Osteocyte (in vitro differentiated cells): Measurements from ENCODE around the gene ZNF487. TPM values are rescaled to one million over a fixed set of nuclear protein-coding genes. Genes with fewer than 3 reads are reported as not detected.
"Not testable (repeated sequence)": the region's sequence is repeated elsewhere in the genome, so short reads cannot be mapped to it uniquely, and the experiment has no call there.

Experiments used
- DNase-seq: peaks from one replicate; pipeline ENCODE4 v3.0.0; 2021; ENCODE audit warnings: mixed read lengths; ENCODE audit not compliant: unreplicated experiment; ENCODE audit errors: extremely low spot score
- H3K27ac Mint-ChIP-seq: one replicate; pipeline ENCODE4 v1.8.0; 2021; ENCODE audit warnings: mild to moderate bottlenecking, mixed read lengths; ENCODE audit not compliant: unreplicated experiment
- H3K27me3 Mint-ChIP-seq: one replicate; pipeline ENCODE4 v1.8.0; 2021; ENCODE audit warnings: mixed read lengths; ENCODE audit not compliant: unreplicated experiment
- H3K36me3 Mint-ChIP-seq: one replicate; pipeline ENCODE4 v1.8.0; 2021; ENCODE audit warnings: mixed read lengths; ENCODE audit not compliant: unreplicated experiment
- H3K4me1 Mint-ChIP-seq: one replicate; pipeline ENCODE4 v1.8.0; 2021; ENCODE audit warnings: mixed read lengths; ENCODE audit not compliant: unreplicated experiment
- H3K4me3 Mint-ChIP-seq: one replicate; pipeline ENCODE4 v1.8.0; 2021; ENCODE audit warnings: mild to moderate bottlenecking, moderate library complexity, mixed read lengths; ENCODE audit not compliant: unreplicated experiment
- H3K9me3 Mint-ChIP-seq: one replicate; pipeline ENCODE4 v1.8.0; 2021; ENCODE audit warnings: mixed read lengths; ENCODE audit not compliant: unreplicated experiment
- total RNA-seq: library from RNA; stranded (reverse); gene quantifications from 2 replicates; pipeline ENCODE4 v1.2.1, GENCODE V29; 2021
- TF ChIP-seq, protein P1 (sequence below): fragments of 200-600 bp; sonication (generic); IDR thresholded peaks from 2 replicates; pipeline ENCODE4 v1.5.0; 2021; ENCODE audit warnings: antibody characterized with exemption, mild to moderate bottlenecking, moderate library complexity

Gene ZNF487
- total RNA-seq, 1 donor from 2014 or later: 3.6 TPM

DNA sequence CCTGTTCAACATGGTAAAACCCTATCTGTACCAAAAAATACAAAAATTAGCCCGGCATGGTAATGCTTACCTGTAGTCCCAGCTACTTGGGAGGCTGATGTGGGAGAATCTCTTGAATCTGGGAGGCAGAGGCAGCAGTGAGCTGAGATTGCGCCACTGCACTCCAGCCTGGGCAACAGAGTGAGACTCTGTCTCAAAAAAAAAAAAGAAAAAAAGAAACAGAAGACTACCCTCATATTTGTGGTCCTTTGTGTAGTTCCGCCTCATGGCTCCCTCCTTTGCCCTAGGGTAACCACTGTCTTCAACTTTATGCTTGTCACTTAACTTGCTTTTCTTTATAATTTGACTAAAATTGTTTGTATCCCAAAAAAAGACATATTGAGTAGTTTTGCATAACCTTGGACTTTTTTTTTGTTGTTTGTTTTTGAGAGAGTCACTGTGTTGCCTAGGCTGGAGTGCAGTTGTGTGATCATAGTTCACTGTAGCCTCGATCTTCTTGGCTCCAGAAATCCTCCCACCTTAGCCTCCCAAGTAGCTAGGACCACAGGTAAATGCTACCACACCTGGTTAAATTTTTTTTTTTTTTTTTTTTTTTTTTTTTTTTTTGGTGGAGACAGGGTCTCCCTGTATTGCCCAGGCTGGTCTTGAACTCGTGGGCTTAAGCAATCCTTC is 3.7 kb downstream of the ZNF487 start:
- TF ChIP-seq, protein P1, sequence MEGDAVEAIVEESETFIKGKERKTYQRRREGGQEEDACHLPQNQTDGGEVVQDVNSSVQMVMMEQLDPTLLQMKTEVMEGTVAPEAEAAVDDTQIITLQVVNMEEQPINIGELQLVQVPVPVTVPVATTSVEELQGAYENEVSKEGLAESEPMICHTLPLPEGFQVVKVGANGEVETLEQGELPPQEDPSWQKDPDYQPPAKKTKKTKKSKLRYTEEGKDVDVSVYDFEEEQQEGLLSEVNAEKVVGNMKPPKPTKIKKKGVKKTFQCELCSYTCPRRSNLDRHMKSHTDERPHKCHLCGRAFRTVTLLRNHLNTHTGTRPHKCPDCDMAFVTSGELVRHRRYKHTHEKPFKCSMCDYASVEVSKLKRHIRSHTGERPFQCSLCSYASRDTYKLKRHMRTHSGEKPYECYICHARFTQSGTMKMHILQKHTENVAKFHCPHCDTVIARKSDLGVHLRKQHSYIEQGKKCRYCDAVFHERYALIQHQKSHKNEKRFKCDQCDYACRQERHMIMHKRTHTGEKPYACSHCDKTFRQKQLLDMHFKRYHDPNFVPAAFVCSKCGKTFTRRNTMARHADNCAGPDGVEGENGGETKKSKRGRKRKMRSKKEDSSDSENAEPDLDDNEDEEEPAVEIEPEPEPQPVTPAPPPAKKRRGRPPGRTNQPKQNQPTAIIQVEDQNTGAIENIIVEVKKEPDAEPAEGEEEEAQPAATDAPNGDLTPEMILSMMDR: no peak
- no peaks in the 10 kb centered on the region for H3K27me3 Mint-ChIP-seq
- no peak for DNase-seq
- H3K4me3 Mint-ChIP-seq: no peak overlapping the region
- peaks cover 17% of the 10 kb centered on the region for H3K4me1 Mint-ChIP-seq
- H3K9me3 Mint-ChIP-seq: no peaks in the 10 kb centered on the region
- H3K27ac Mint-ChIP-seq: no peak overlapping the region
- H3K36me3 Mint-ChIP-seq: peaks cover 7% of the 10 kb centered on the region

DNA sequence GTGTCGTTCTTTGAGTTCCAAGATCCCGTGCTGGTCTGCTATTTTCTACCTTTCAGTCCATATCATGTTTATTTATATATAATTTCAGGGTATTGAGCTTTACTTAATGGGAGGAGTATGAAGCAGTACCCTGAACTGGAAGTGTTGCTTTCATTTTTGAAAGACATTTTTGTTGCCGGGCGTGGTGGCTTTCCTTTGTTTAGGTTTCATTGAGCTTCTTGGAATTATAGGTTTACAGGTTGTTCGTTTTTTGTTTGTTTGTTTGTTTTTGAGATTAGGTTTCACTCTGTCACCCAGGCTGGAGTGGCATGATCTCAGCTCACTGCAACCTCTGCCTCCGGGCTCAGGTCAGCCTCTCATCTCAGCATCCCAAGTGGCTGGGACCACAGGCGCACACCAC is 7.4 kb downstream of the ZNF487 start:
- no peak overlapping the region for H3K4me3 Mint-ChIP-seq

DNA sequence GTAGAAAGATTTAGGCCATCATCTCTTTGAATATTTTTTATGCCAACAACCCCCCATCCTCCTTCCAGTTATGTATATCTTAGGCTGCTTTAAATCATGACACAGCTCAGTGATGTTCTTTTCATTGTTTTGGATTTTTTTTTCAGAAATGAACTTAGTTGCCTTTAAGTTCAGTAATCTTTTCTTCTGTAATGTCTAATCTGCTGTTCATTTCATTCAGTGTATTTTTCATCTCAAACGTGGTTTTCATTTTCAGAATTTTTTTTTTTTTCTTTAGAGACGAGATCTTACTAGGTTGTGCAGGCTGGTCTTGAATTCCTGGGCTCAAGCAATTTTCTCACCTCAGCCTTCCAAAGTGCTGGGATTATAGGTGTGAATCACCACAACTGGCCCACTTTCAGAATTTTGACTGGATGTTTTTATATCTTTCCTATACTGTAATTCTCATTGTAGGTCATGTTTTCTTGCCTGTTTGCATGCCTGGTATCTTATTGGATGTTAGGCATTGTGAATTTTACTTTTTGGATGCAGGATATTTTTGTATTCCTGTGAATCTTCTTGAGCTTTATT is 8.1 kb downstream of the ZNF487 start:
- TF ChIP-seq, protein P1: no peak
- no peak for DNase-seq
- no peak overlapping the region for H3K27ac Mint-ChIP-seq
- H3K4me3 Mint-ChIP-seq: no peak overlapping the region
- H3K4me1 Mint-ChIP-seq: peaks cover 2% of the 10 kb centered on the region
- H3K27me3 Mint-ChIP-seq: no peaks in the 10 kb centered on the region
- no peaks in the 10 kb centered on the region for H3K9me3 Mint-ChIP-seq
- H3K36me3 Mint-ChIP-seq: peaks cover 7% of the 10 kb centered on the region

More for the DNA sequence above, 7.4 kb downstream of the ZNF487 start:
- H3K27me3 Mint-ChIP-seq: no peaks in the 10 kb centered on the region
- no peak for DNase-seq
- peaks cover 7% of the 10 kb centered on the region for H3K36me3 Mint-ChIP-seq
- no peak overlapping the region for H3K27ac Mint-ChIP-seq
- TF ChIP-seq, protein P1: no peak
- no peaks in the 10 kb centered on the region for H3K9me3 Mint-ChIP-seq
- peaks cover 2% of the 10 kb centered on the region for H3K4me1 Mint-ChIP-seq

DNA sequence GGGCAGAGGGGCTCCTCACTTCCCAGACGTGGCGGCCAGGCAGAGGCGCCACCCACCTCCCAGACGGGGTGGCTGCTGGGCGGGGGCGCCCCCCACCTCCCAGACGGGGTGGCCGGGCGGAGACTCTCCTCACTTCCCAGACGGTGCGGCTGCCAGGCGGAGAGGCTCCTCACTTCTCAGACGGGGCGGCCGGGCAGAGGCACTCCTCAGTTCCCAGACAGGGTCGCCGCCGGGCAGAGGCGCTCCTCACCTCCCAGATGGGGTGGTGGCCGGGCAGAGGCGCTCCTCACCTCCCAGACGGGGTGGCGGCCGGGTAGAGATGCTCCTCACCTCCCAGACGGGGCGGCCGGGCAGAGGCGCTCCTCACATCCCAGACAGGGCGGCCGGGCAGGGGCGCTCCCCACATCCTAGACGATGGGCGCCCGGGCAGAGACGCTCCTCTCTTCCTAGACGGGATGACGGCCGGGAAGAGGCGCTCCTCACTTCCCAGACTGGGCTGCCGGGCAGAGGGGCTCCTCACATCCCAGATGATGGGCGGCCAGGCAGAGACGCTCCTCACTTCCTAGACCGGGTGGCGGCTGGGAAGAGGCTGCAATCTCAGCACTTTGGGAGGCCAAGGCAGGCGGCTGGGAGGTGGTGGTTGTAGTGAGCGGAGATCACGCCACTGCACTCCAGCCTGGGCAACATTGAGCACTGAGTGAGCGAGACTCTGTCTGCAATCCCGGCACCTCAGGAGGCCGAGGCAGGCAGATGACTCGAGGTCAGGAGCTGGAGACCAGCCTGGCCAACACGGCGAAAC is 9.5 kb downstream of the ZNF487 start:
- not testable (repeated sequence) for H3K9me3 Mint-ChIP-seq, DNase-seq, H3K4me3 Mint-ChIP-seq, H3K27me3 Mint-ChIP-seq, H3K4me1 Mint-ChIP-seq, H3K36me3 Mint-ChIP-seq, H3K27ac Mint-ChIP-seq

DNA sequence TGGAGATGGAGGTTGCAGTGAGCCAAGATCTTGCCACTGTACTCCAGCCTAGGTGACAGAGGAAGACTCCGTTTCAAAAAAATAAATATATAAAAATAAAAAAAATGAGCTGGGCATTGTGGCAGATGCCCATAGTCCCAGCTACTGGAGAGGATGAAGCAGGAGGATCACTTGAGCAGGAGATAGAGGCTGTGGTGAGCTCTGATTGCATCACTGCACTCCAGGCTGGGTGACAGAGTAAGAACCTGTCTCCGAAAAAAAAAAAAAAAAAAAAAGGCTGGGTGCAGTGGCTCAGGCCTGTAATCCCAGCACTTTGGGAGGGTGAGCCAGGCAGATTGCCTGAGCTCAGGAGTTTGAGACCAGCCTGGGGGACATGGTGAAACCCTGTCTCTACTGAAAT is 11.8 kb downstream of the ZNF487 start:
- DNase-seq: no peak
- TF ChIP-seq, protein P1: no peak
- no peaks in the 10 kb centered on the region for H3K9me3 Mint-ChIP-seq
- peaks cover 2% of the 10 kb centered on the region for H3K4me1 Mint-ChIP-seq
- H3K27ac Mint-ChIP-seq: no peak overlapping the region
- H3K36me3 Mint-ChIP-seq: peaks cover 7% of the 10 kb centered on the region
- H3K27me3 Mint-ChIP-seq: no peaks in the 10 kb centered on the region
- no peak overlapping the region for H3K4me3 Mint-ChIP-seq
